Fibroblast of lung (primary cell): ENCODE data around the gene COBL. TPM values are rescaled to one million over a fixed set of nuclear protein-coding genes. Genes with fewer than 3 reads are reported as not detected.

Experiments used
- DNase-seq, 2 donors: peaks; one replicate each; pipeline versions ENCODE4 v3.0.0 to v3.0.0-alpha.2; 2010; ENCODE audit warnings: low read depth in 2 of 2
- H2AFZ ChIP-seq: 2 replicates; pipeline ENCODE4 v1.5.1; 2012; ENCODE audit warnings: low read length, control low read depth, inconsistent platforms
- H3K27ac ChIP-seq: 2 replicates; pipeline ENCODE4 v1.5.1; 2011; ENCODE audit warnings: low read length, control low read depth; ENCODE audit not compliant: insufficient read depth
- H3K27me3 ChIP-seq: 2 replicates; pipeline ENCODE4 v1.5.1; 2011; ENCODE audit warnings: mild to moderate bottlenecking, low read length; ENCODE audit not compliant: control insufficient read depth, insufficient read depth
- H3K36me3 ChIP-seq: 2 replicates; pipeline ENCODE4 v1.5.1; 2011; ENCODE audit warnings: low read length; ENCODE audit not compliant: control insufficient read depth, insufficient read depth
- H3K4me1 ChIP-seq: 2 replicates; pipeline ENCODE4 v1.5.1; 2011; ENCODE audit warnings: low read length; ENCODE audit not compliant: control insufficient read depth, insufficient read depth; ENCODE audit errors: extremely low read depth
- H3K4me2 ChIP-seq: 2 replicates; pipeline ENCODE4 v1.5.1; 2011; ENCODE audit warnings: low read length, control low read depth; ENCODE audit not compliant: insufficient read depth; ENCODE audit errors: extremely low read depth
- H3K4me3 ChIP-seq, 4 experiments: fragments of 200-600 bp in 1 of 4; sonication (generic) in 1 of 4; replicated peaks in 1 of 4; 2 replicates each; pipeline ENCODE4 v1.5.1; 2011 to 2016; ENCODE audit warnings: low read length in 4 of 4, low read depth in 3 of 4, mild to moderate bottlenecking in 3 of 4, control low read depth in 2 of 4, inconsistent platforms in 1 of 4, mixed read lengths in 1 of 4; ENCODE audit not compliant: insufficient read depth in 1 of 4; ENCODE audit errors: control extremely low read depth in 1 of 4
- H3K79me2 ChIP-seq: 2 replicates; pipeline ENCODE4 v1.5.1; 2012; ENCODE audit warnings: mild to moderate bottlenecking, low read length, inconsistent platforms; ENCODE audit not compliant: control insufficient read depth, insufficient read depth
- H3K9ac ChIP-seq: 2 replicates; pipeline ENCODE4 v1.5.1; 2011; ENCODE audit warnings: mild to moderate bottlenecking, low read length, control low read depth; ENCODE audit not compliant: insufficient read depth
- H3K9me3 ChIP-seq: 2 replicates; pipeline ENCODE4 v1.5.1; 2012; ENCODE audit warnings: low read depth, low read length; ENCODE audit not compliant: control insufficient read depth, insufficient read depth
- H4K20me1 ChIP-seq: 2 replicates; pipeline ENCODE4 v1.5.1; 2011; ENCODE audit warnings: low read length; ENCODE audit not compliant: control insufficient read depth, insufficient read depth; ENCODE audit errors: extremely low read depth
- CTCF ChIP-seq, 2 donors: IDR thresholded peaks in 1 of 2; conservative IDR thresholded peaks in 1 of 2; 1 replicate in 1 of 2; 2 replicates in 1 of 2; pipeline ENCODE4 v1.5.1; 2011 to 2012; ENCODE audit warnings: low read length in 2 of 2, control low read depth in 1 of 2, inconsistent platforms in 1 of 2, low read depth in 1 of 2, mild to moderate bottlenecking in 1 of 2
- EZH2 ChIP-seq: IDR thresholded peaks from 2 replicates; pipeline ENCODE4 v1.5.1; 2012; ENCODE audit warnings: low read length, control low read depth, mild to moderate bottlenecking; ENCODE audit errors: missing control alignments
- polyA plus RNA-seq, 2 donors: library from polyadenylated mRNA; depleted of rRNA in 1 of 2; stranded (reverse) in 1 of 2; unstranded in 1 of 2; fragments of >200 nt; gene quantifications; 2 replicates each; pipeline ENCODE4 v1.2.1, GENCODE V29; 2011 to 2012; ENCODE audit warnings: missing spikeins in 1 of 2
- total RNA-seq: library from RNA; depleted of rRNA; stranded (reverse); fragments of >200 nt; gene quantifications from 2 replicates; pipeline ENCODE4 v1.2.1, GENCODE V29; 2014

The COBL gene
- total and polyA plus RNA-seq, 2 donors (not counting 1 experiment from before 2014, with no cell fraction given): 0.10 to 0.33 TPM

DNA sequence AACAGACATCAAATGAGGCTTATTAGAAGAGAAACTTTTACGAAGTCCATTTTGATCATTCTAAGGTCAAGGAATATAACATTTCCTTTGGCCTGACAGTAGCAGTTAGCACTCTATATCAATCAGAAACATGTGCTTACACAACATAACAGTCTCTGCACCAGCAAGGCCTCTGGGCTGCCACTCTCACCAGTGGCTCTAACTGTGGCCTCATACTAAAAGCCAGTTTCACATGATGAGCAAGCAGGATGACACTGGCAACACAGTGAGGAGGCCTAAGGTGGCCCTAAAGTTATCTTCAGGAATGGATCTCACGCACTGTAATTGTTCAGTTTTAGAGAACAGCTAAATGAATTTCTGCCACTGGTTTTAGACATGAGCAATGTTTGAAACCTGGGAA lies 126.8 kb downstream of the COBL start:
- no peak for TF ChIP-seq CTCF (conservative IDR thresholded peaks at IDR 0.05 in 1 of 2, IDR thresholded peaks at IDR 0.05 in 1 of 2; ENCODE audit: low read depth in 1 of 2, low read length in 2 of 2)
- no peak for TF ChIP-seq EZH2
- DNase-seq: no peak
- Histone ChIP-seq H3K9me3 (no peaks in the 10 kb centered on the region), H3K79me2 (no peaks in the 10 kb centered on the region), H4K20me1 (no peaks in the 10 kb centered on the region), H3K9ac (no peak overlapping the region), H3K36me3 (no peaks in the 10 kb centered on the region), H3K27me3 (no peaks in the 10 kb centered on the region), H3K27ac (no peak overlapping the region), H3K4me2 (no peak overlapping the region), H2AFZ (no peak overlapping the region), H3K4me3 (no peak overlapping the region), H3K4me1 (no peaks in the 10 kb centered on the region)

DNA sequence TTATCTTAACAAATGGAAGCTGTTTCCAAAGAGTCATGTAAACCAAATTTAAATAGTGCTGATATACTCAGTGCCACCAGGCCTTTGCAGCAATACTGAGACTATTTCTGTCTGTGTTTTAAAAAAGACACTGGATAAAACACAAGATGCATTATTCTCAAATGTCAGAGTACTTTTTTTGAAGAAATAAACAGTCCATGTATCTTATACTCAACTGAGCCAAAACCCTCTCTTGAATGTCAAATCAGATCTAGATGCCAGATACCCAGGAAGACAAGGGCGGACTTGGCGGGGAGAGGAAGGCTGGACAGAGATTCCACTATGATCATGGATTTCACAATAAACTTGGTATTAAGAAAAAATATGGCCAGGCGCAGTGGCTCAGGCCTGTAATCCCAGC lies 127.6 kb downstream of the COBL start:
- TF ChIP-seq CTCF (conservative IDR thresholded peaks at IDR 0.05 in 1 of 2, IDR thresholded peaks at IDR 0.05 in 1 of 2; ENCODE audit: low read depth in 1 of 2, low read length in 2 of 2): no peak
- no peak for TF ChIP-seq EZH2
- Histone ChIP-seq H3K79me2 (no peaks in the 10 kb centered on the region), H3K9ac (no peak overlapping the region), H2AFZ (no peak overlapping the region), H4K20me1 (no peaks in the 10 kb centered on the region), H3K4me1 (no peaks in the 10 kb centered on the region), H3K36me3 (no peaks in the 10 kb centered on the region), H3K27ac (no peak overlapping the region), H3K27me3 (no peaks in the 10 kb centered on the region), H3K4me2 (no peak overlapping the region), H3K9me3 (no peaks in the 10 kb centered on the region), H3K4me3 (no peak overlapping the region)
- no peak for DNase-seq

GRCh38 chr7:51187941-51188340 lies 128.7 kb downstream of the COBL start:
- H4K20me1 ChIP-seq: no peaks in the 10 kb centered on the region

More at GRCh38 chr7:51187941-51188340, 128.7 kb downstream of the COBL start:
- H3K27me3 ChIP-seq: no peaks in the 10 kb centered on the region
- DNase-seq: peak in 1 of 2 donors; percentile 0
- no peak overlapping the region for H2AFZ ChIP-seq
- H3K4me1 ChIP-seq: no peaks in the 10 kb centered on the region
- no peak overlapping the region for H3K4me3 ChIP-seq
- no peaks in the 10 kb centered on the region for H3K79me2 ChIP-seq
- H3K4me2 ChIP-seq: no peak overlapping the region
- H3K9ac ChIP-seq: no peak overlapping the region
- no peaks in the 10 kb centered on the region for H3K9me3 ChIP-seq
- H3K27ac ChIP-seq: no peak overlapping the region
- no peaks in the 10 kb centered on the region for H3K36me3 ChIP-seq
- no peak for TF ChIP-seq EZH2
- no peak for TF ChIP-seq CTCF (conservative IDR thresholded peaks at IDR 0.05 in 1 of 2, IDR thresholded peaks at IDR 0.05 in 1 of 2; ENCODE audit: low read depth in 1 of 2, low read length in 2 of 2)
